Measurements from ENCODE around the gene LOXL3. TPM values are rescaled to one million over a fixed set of nuclear protein-coding genes. Genes with fewer than 3 reads are reported as not detected.

LOXL3 gene
- total and polyA plus RNA-seq, 2 of the 8 experiments (the other 6 are each of a cell fraction or from before 2014, with no cell fraction given): 22.4 to 27.2 TPM

- no peak overlapping the region for H2AK5ac ChIP-seq (ENCODE audit: low read depth, low read length)
- no peak overlapping the region for H4K91ac ChIP-seq (replicated peaks; ENCODE audit: insufficient read length, low read length)
- no peaks in the 10 kb centered on the region for H3K79me1 ChIP-seq (ENCODE audit: low read depth, low read length)
- CTCF ChIA-PET (ENCODE audit: partially characterized antibody): interaction anchor here (0.5 to 12.2 kb wide), 32 partner anchors 8 to 265 kb away, joined by 3 to 158 read pairs (median 6); partner anchors contain the start of genes AUP1, CCDC142, HTRA2 and LBX2
- no peak overlapping the region for H2BK120ac ChIP-seq (replicated peaks; ENCODE audit: low read depth, low read length)
- H3K27me3 ChIP-seq (replicated peaks in 1 of 4; ENCODE audit: control insufficient read depth in 3 of 4, extremely low read depth in 1 of 4, insufficient read depth in 3 of 4, low read length in 3 of 4): no peaks in the 10 kb centered on the region
- H2BK20ac ChIP-seq (ENCODE audit: low read length): no peak overlapping the region
- H4K8ac ChIP-seq (ENCODE audit: extremely low read depth, insufficient read depth, low read length): no peak overlapping the region
- no peak overlapping the region for H3K23ac ChIP-seq (ENCODE audit: insufficient read length)
- no peak overlapping the region for H2BK5ac ChIP-seq (ENCODE audit: low read depth, low read length)
- no peaks in the 10 kb centered on the region for H3K79me2 ChIP-seq (ENCODE audit: control insufficient read depth in 1 of 2, insufficient read depth in 2 of 2, low read length in 2 of 2)
- H3K27ac ChIP-seq (ENCODE audit: low read depth, low read length): no peak overlapping the region
- DNase-seq (ENCODE audit: low read depth in 1 of 2, low spot score in 2 of 2) (no peak), FAIRE-seq (no peak)
- no peak overlapping the region for H4K5ac ChIP-seq (ENCODE audit: insufficient read length, low read depth, low read length)
- no peaks in the 10 kb centered on the region for H4K20me1 ChIP-seq (replicated peaks in 1 of 2; ENCODE audit: control insufficient read depth in 1 of 2, insufficient read depth in 2 of 2, low read length in 2 of 2)
- H3K56ac ChIP-seq (replicated peaks; ENCODE audit: insufficient read length, low read depth, low read length): no peak overlapping the region
- no peak overlapping the region for H2BK15ac ChIP-seq (ENCODE audit: low read length)
- 79% methylated on average over 2 of the region's 2 CpGs; no CpG with 5 or more reads in 1 of the 2 experiments for WGBS, 2 experiments (ENCODE audit: extremely low coverage in 1 of 2, insufficient coverage in 1 of 2, insufficient read length in 1 of 2, insufficient replicate concordance in 2 of 2, low coverage in 1 of 2, low lambda C conversion rate in 2 of 2, missing lambda C conversion rate in 1 of 2)
- H2AFZ ChIP-seq (ENCODE audit: low read length): no peak overlapping the region
- H3K4me1 ChIP-seq (replicated peaks in 1 of 4; ENCODE audit: control insufficient read depth in 3 of 4, insufficient read depth in 4 of 4, low read length in 3 of 4): peaks cover 0 to 1% (median under 1%) of the 10 kb centered on the region in 4 experiments; a peak in 1 of 7 replicates
- no peaks in the 10 kb centered on the region for H3K23me2 ChIP-seq (ENCODE audit: low read depth, low read length)
- no peak overlapping the region for H3K4me2 ChIP-seq (ENCODE audit: insufficient read depth in 1 of 2, low read depth in 2 of 2, low read length in 2 of 2)
- no peak overlapping the region for H3K4ac ChIP-seq (replicated peaks; ENCODE audit: insufficient read length, low read depth, low read length)
- no peak overlapping the region for H3K9ac ChIP-seq (replicated peaks in 1 of 4; ENCODE audit: extremely low read depth in 1 of 4, low read depth in 3 of 4, low read length in 3 of 4)
- H3K18ac ChIP-seq (ENCODE audit: extremely low read depth, low read length): no peak overlapping the region
- no peak overlapping the region for H2BK12ac ChIP-seq (ENCODE audit: low read depth, low read length)
- TF ChIP-seq CTCF (IDR thresholded peaks at IDR 0.05; ENCODE audit: control extremely low read depth in 1 of 3, insufficient read depth in 1 of 3, low read depth in 1 of 3, low read length in 3 of 3): no peak
- no peak for TF ChIP-seq TCF12 (IDR thresholded peaks at IDR 0.05; ENCODE audit: low read depth, low read length)
- no peak for TF ChIP-seq SRF (IDR thresholded peaks at IDR 0.05; ENCODE audit: low read depth, low read length)
- no peak for TF ChIP-seq SUZ12 (IDR thresholded peaks at IDR 0.05; ENCODE audit: low read length)
- TF ChIP-seq KDM1A (IDR thresholded peaks at IDR 0.05; ENCODE audit: borderline replicate concordance, low read length): no peak
- no peak for TF ChIP-seq SP4 (IDR thresholded peaks at IDR 0.05; ENCODE audit: low read length)
- no peak for TF ChIP-seq CHD2 (IDR thresholded peaks at IDR 0.05; ENCODE audit: low read length)
- TF ChIP-seq CTBP2 (IDR thresholded peaks at IDR 0.05; ENCODE audit: borderline replicate concordance, insufficient read depth, insufficient read length, low read length): no peak
- TF ChIP-seq JUND (IDR thresholded peaks at IDR 0.05; ENCODE audit: low read length): no peak
- no peak for TF ChIP-seq JUN (IDR thresholded peaks at IDR 0.05; ENCODE audit: low read depth, low read length)
- no peak for TF ChIP-seq RFX5 (IDR thresholded peaks at IDR 0.05; ENCODE audit: borderline replicate concordance, low read depth, low read length)
- no peak for TF ChIP-seq FOSL1 (IDR thresholded peaks at IDR 0.05; ENCODE audit: insufficient read depth, low read depth, low read length)
- POLR2A ChIA-PET (ENCODE audit: partially characterized antibody): interaction anchor here (0.7 to 1.6 kb wide), 3 partner anchors 82 to 106 kb away, joined by 3 read pairs; partner anchors contain the start of genes CCDC142, LBX2 and TTC31
- no peak overlapping the region for H3K14ac ChIP-seq (ENCODE audit: insufficient read length)
- no peaks in the 10 kb centered on the region for H3K9me3 ChIP-seq (ENCODE audit: insufficient read depth in 2 of 2, low read depth in 1 of 2, low read length in 1 of 2)
- no peak overlapping the region for H3K4me3 ChIP-seq (ENCODE audit: extremely low read depth in 1 of 4, insufficient read depth in 2 of 4, low read depth in 3 of 4, low read length in 4 of 4)
- H3K36me3 ChIP-seq (ENCODE audit: control insufficient read depth in 2 of 4, insufficient read depth in 4 of 4, low read length in 3 of 4): no peaks in the 10 kb centered on the region
These were observed 34.9 kb upstream of the LOXL3 start for GRCh38 chr2:74588664-74589063.
